ENCODE data around the gene C2CD2.

DNA sequence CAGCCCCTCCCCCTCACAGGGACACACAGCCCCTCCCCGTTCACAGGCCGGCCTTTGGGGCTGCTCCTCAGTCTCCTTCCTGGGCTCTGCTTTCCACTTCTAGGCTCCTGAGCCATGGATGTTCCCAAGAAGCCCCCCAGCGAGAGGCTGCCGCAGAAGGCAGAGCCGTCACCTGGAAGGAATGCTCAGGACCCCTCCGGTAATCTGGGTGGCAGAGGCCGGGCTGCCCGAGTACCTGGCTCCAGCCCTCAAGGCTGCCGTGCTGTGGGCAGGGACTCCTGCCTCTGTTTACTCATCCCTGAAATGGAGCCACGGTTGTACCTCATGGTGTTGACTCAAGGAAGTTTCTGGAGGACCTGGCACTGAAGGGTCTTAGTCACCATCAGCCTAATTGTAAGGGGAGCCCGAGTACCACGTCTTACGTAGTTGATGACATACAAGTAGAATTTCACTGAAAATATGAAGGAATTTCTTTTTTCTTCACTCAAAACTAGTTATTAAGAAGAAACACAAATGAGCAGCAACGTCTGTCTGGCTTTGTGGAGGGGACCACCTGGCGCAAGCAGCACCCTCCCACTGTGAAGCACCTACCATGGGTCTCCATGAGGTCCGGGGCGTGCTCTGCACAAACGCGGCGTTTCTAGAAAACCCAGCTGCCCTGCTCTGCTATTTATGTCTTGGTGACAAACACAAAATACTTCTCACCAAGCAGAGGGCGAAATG is 108.3 kb downstream of the C2CD2 start:
- TF ChIP-seq, protein P1, sequence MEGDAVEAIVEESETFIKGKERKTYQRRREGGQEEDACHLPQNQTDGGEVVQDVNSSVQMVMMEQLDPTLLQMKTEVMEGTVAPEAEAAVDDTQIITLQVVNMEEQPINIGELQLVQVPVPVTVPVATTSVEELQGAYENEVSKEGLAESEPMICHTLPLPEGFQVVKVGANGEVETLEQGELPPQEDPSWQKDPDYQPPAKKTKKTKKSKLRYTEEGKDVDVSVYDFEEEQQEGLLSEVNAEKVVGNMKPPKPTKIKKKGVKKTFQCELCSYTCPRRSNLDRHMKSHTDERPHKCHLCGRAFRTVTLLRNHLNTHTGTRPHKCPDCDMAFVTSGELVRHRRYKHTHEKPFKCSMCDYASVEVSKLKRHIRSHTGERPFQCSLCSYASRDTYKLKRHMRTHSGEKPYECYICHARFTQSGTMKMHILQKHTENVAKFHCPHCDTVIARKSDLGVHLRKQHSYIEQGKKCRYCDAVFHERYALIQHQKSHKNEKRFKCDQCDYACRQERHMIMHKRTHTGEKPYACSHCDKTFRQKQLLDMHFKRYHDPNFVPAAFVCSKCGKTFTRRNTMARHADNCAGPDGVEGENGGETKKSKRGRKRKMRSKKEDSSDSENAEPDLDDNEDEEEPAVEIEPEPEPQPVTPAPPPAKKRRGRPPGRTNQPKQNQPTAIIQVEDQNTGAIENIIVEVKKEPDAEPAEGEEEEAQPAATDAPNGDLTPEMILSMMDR (IDR thresholded peaks at IDR 0.05): no peak
- no peak for TF ChIP-seq POLR2AphosphoS5 (IDR thresholded peaks at IDR 0.05)
